HG02885 (cell line): ENCODE results near the gene XRCC2.
"Not testable (repeated sequence)": the region's sequence is repeated elsewhere in the genome, so short reads cannot be mapped to it uniquely, and the experiment has no call there.

ENCODE experiments used
- ATAC-seq: cut with Tn5 transposase; IDR thresholded peaks from one replicate; pipeline ENCODE4 v1.9.1; 2021; ENCODE audit warnings: mild to moderate bottlenecking; ENCODE audit not compliant: unreplicated experiment, poor library complexity

The XRCC2 gene

GRCh38 chr7:152666078-152666477 lies 9.9 kb downstream of the XRCC2 start:
- ATAC-seq = no peak

- ATAC-seq = no peak
Observed at GRCh38 chr7:152664636-152665035, 11.3 kb downstream of the XRCC2 start.

GRCh38 chr7:152663931-152664330 lies 12.0 kb downstream of the XRCC2 start:
- no peak for ATAC-seq

GRCh38 chr7:152663148-152663740 lies 12.7 kb downstream of the XRCC2 start:
- ATAC-seq = no peak

GRCh38 chr7:152661479-152661878 lies 14.5 kb downstream of the XRCC2 start:
- no peak for ATAC-seq

- ATAC-seq = no peak
Observed at GRCh38 chr7:152660021-152660420, 15.9 kb downstream of the XRCC2 start.

- no peak for ATAC-seq
Observed at GRCh38 chr7:152654971-152655370, 21.0 kb downstream of the XRCC2 start.

GRCh38 chr7:152649220-152649619 lies 26.7 kb downstream of the XRCC2 start:
- ATAC-seq = no peak

GRCh38 chr7:152647009-152647408 lies 28.9 kb downstream of the XRCC2 start:
- no peak for ATAC-seq

- ATAC-seq = not testable (repeated sequence)
Observed at GRCh38 chr7:152646579-152646978, 29.4 kb downstream of the XRCC2 start.

- ATAC-seq = no peak
Observed at GRCh38 chr7:152643979-152644559, 31.9 kb downstream of the XRCC2 start.

GRCh38 chr7:152641384-152641783 lies 34.6 kb downstream of the XRCC2 start:
- no peak for ATAC-seq

- no peak for ATAC-seq
Observed at GRCh38 chr7:152640829-152641228, 35.1 kb downstream of the XRCC2 start.

- no peak for ATAC-seq
Observed at GRCh38 chr7:152637920-152638580, 37.9 kb downstream of the XRCC2 start.

- ATAC-seq = no peak
Observed at GRCh38 chr7:152637161-152637560, 38.8 kb downstream of the XRCC2 start.

- no peak for ATAC-seq
Observed at GRCh38 chr7:152636441-152636840, 39.5 kb downstream of the XRCC2 start.

- no peak for ATAC-seq
Observed at GRCh38 chr7:152633504-152633903, 42.4 kb downstream of the XRCC2 start.

- no peak for ATAC-seq
Observed at GRCh38 chr7:152633072-152633471, 42.9 kb downstream of the XRCC2 start.

- not testable (repeated sequence) for ATAC-seq
Observed at GRCh38 chr7:152628772-152629171, 47.2 kb downstream of the XRCC2 start.

- ATAC-seq = no peak
Observed at GRCh38 chr7:152624228-152624627, 51.7 kb downstream of the XRCC2 start.

- ATAC-seq = no peak
Observed at GRCh38 chr7:152621426-152621825, 54.5 kb downstream of the XRCC2 start.
